ENCODE measurements around the gene EXOG. TPM values are rescaled to one million over a fixed set of nuclear protein-coding genes. Genes with fewer than 3 reads are reported as not detected.
A peak's percentile ranks its signal among the peaks of the same experiment; 100 is the strongest.

The EXOG gene
- total and polyA plus RNA-seq, 11 donors: 18.3 to 35.9 (median 25.0) TPM

DNA sequence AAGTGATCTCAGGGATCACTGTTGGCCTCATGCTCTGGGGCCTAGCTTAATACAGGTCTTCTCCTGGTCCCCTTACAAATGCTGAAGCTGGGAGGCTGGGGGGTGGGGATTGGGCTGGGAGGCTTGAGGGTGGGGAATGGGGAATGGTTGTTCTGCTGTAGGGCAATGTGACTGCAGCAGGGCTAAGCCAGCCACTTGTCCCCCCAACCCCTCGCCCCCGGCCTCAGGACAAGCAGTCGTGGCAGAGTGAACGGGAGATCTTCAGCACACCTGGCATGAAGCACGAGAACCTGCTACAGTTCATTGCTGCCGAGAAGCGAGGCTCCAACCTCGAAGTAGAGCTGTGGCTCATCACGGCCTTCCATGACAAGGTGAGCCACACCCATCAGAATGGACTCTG, 17.2 kb upstream of the EXOG start:
- Histone ChIP-seq H3K4me3 (no peak overlapping the region), H3K27me3 (no peaks in the 10 kb centered on the region), H3K9me3 (no peaks in the 10 kb centered on the region), H3K27ac (no peak overlapping the region), H3K4me1 (peaks cover 0 to 5% (median 0%) of the 10 kb centered on the region in 12 donors), H3K36me3 (peaks cover 0 to 54% (median 49%) of the 10 kb centered on the region in 9 donors)
- no peak for ATAC-seq
- WGBS, 4 donors: 89 to 95% (median 93%) methylated on average over 9 of the region's 9 CpGs
- intact Hi-C loops (cut with DNase I): loop anchor here (1.0 to 10.0 kb wide), 12 partner anchors 84 to 477 kb away; partner anchors contain the start of genes XYLB (in 7 of the 10), ACAA1 (in 2 of the 10) and MYD88 (in 2 of the 10)
- DNase-seq: no peak
- TF ChIP-seq, protein P1, sequence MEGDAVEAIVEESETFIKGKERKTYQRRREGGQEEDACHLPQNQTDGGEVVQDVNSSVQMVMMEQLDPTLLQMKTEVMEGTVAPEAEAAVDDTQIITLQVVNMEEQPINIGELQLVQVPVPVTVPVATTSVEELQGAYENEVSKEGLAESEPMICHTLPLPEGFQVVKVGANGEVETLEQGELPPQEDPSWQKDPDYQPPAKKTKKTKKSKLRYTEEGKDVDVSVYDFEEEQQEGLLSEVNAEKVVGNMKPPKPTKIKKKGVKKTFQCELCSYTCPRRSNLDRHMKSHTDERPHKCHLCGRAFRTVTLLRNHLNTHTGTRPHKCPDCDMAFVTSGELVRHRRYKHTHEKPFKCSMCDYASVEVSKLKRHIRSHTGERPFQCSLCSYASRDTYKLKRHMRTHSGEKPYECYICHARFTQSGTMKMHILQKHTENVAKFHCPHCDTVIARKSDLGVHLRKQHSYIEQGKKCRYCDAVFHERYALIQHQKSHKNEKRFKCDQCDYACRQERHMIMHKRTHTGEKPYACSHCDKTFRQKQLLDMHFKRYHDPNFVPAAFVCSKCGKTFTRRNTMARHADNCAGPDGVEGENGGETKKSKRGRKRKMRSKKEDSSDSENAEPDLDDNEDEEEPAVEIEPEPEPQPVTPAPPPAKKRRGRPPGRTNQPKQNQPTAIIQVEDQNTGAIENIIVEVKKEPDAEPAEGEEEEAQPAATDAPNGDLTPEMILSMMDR (IDR thresholded peaks at IDR 0.05): no peak
- no peak for TF ChIP-seq POLR2A (IDR thresholded peaks at IDR 0.05)

DNA sequence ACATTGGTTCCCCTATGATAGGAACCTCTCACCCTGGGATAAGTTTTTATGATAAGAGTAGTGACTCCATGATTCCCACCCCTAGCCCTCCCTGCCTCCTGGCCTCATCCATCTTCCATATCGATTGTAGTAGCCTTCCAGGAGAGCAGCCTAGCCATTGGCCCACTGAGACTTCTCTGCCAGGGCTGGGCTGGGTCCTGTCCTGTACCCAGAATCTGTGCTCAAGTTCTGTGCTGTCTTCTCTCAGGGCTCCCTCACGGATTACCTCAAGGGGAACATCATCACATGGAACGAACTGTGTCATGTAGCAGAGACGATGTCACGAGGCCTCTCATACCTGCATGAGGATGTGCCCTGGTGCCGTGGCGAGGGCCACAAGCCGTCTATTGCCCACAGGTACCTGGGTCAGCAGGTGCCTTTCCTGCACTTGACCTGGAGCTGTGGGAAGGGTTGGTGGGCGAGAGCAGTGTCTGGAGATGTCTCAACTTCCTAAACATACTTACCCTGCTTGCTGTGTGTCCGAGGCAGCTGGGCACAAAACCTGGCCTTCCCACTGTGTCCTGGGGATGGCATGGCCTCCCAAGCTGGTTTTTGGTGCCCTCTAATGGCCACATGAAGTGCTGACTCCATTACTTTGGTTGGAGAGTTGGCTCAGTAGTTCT, 16.6 kb upstream of the EXOG start:
- peak; percentile 60 to 81 (median 61) for DNase-seq
- Histone ChIP-seq H3K27me3 (no peaks in the 10 kb centered on the region), H3K27ac (no peak overlapping the region), H3K4me1 (peaks cover 0 to 3% (median 0%) of the 10 kb centered on the region in 12 donors), H3K36me3 (peaks cover 0 to 61% (median 55%) of the 10 kb centered on the region in 9 donors), H3K9me3 (no peaks in the 10 kb centered on the region), H3K4me3 (no peak overlapping the region)
- TF ChIP-seq POLR2A (IDR thresholded peaks at IDR 0.05): no peak
- TF ChIP-seq, protein P1 (IDR thresholded peaks at IDR 0.05): peak; percentile 84 to 95 (median 90)
- WGBS, 4 donors: 70 to 75% (median 74%) methylated on average over 10 of the region's 10 CpGs
- peak; percentile 78 to 87 (median 82) for ATAC-seq
- intact Hi-C loops (cut with DNase I): loop anchor here (1.0 to 10.0 kb wide), 12 partner anchors 85 to 477 kb away; partner anchors contain the start of genes XYLB (in 8 of the 10), ACAA1 (in 2 of the 10) and MYD88 (in 2 of the 10)

DNA sequence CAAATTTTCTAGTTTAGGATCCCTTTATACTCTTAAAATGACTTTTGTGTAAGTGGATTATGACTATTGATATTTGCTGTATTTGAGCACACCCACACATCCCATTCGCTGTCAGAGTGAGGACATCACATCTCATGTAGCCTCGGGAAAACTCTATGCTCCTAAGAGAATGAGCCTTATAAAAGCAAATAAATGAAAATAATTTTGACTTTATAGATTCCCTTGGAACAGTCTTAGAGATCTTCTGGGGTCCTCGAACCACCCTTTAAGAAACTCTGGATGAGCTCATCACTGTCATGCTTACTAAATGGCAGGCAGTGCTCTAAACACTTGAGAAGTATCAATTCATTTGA, 16.1 kb upstream of the EXOG start:
- DNase-seq (no peak), ATAC-seq (no peak)
- no peaks in the 10 kb centered on the region for H3K27me3 ChIP-seq
- intact Hi-C loops (cut with DNase I): loop anchor here in 3 of 10 donors (2.0 to 10.0 kb wide), 4 partner anchors 133 to 365 kb away; partner anchors contain the start of gene XYLB (in 1 of the 3)
- H3K27ac ChIP-seq: no peak overlapping the region
- H3K4me1 ChIP-seq: no peaks in the 10 kb centered on the region
- peaks cover 0 to 66% (median 56%) of the 10 kb centered on the region in 9 donors for H3K36me3 ChIP-seq
- WGBS, 4 donors: 70 to 77% (median 74%) methylated on average over 3 of the region's 3 CpGs
- no peaks in the 10 kb centered on the region for H3K9me3 ChIP-seq
- no peak for TF ChIP-seq POLR2A (IDR thresholded peaks at IDR 0.05)
- TF ChIP-seq, protein P1 (IDR thresholded peaks at IDR 0.05): peak in 2 of 12 donors; percentile 4 to 6
- no peak overlapping the region for H3K4me3 ChIP-seq

DNA sequence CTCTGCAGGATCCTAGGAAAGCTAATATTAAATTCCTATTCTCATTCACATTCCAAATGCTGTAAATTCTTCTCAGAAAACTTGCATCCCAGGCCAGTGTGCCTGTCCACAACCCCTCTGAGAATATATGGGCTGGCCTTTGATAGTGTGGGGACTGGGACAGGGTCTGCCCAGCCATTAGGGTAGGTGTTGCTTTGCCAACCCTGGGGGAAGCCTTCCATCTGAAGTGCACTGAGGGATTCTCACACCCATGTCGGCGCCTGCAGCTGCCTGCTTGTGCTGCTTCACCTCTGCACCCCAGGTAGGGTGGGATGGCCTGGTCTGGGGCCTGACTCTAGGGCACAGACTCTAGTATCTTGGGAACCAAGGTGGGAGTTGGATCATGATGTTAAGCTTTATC, 15.2 kb upstream of the EXOG start:
- H3K4me3 ChIP-seq: no peak overlapping the region
- H3K9me3 ChIP-seq: no peaks in the 10 kb centered on the region
- H3K27ac ChIP-seq: no peak overlapping the region
- intact Hi-C loops (cut with DNase I): loop anchor here in 3 of 10 donors (2.0 to 10.0 kb wide), 4 partner anchors 134 to 366 kb away; partner anchors contain the start of gene XYLB (in 1 of the 3)
- 91 to 96% (median 93%) methylated on average over 2 of the region's 2 CpGs; no CpG with 5 or more reads in 1 of the 4 donors for WGBS, 4 donors
- no peaks in the 10 kb centered on the region for H3K27me3 ChIP-seq
- TF ChIP-seq, protein P1 (IDR thresholded peaks at IDR 0.05): no peak
- TF ChIP-seq POLR2A (IDR thresholded peaks at IDR 0.05): no peak
- ATAC-seq: no peak
- DNase-seq: no peak
- H3K36me3 ChIP-seq: peaks cover 0 to 69% (median 56%) of the 10 kb centered on the region in 9 donors
- no peaks in the 10 kb centered on the region for H3K4me1 ChIP-seq
